Measurements from ENCODE around the gene RNGTT.

- TF ChIP-seq POLR2A (IDR thresholded peaks at IDR 0.05) (no peak), EP300 (IDR thresholded peaks at IDR 0.05) (no peak)
- TF ChIP-seq, protein P1, sequence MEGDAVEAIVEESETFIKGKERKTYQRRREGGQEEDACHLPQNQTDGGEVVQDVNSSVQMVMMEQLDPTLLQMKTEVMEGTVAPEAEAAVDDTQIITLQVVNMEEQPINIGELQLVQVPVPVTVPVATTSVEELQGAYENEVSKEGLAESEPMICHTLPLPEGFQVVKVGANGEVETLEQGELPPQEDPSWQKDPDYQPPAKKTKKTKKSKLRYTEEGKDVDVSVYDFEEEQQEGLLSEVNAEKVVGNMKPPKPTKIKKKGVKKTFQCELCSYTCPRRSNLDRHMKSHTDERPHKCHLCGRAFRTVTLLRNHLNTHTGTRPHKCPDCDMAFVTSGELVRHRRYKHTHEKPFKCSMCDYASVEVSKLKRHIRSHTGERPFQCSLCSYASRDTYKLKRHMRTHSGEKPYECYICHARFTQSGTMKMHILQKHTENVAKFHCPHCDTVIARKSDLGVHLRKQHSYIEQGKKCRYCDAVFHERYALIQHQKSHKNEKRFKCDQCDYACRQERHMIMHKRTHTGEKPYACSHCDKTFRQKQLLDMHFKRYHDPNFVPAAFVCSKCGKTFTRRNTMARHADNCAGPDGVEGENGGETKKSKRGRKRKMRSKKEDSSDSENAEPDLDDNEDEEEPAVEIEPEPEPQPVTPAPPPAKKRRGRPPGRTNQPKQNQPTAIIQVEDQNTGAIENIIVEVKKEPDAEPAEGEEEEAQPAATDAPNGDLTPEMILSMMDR (IDR thresholded peaks at IDR 0.05), result no peak
Observed at GRCh38 chr6:88867841-88868731, 95.3 kb downstream of the RNGTT start.
